HuH-7.5 (cell line): ENCODE measurements around the gene ASPG.

ENCODE experiments used
- DNase-seq: peaks from one replicate; pipeline ENCODE4 v3.0.0; 2011; ENCODE audit warnings: low spot score

The ASPG gene

DNA sequence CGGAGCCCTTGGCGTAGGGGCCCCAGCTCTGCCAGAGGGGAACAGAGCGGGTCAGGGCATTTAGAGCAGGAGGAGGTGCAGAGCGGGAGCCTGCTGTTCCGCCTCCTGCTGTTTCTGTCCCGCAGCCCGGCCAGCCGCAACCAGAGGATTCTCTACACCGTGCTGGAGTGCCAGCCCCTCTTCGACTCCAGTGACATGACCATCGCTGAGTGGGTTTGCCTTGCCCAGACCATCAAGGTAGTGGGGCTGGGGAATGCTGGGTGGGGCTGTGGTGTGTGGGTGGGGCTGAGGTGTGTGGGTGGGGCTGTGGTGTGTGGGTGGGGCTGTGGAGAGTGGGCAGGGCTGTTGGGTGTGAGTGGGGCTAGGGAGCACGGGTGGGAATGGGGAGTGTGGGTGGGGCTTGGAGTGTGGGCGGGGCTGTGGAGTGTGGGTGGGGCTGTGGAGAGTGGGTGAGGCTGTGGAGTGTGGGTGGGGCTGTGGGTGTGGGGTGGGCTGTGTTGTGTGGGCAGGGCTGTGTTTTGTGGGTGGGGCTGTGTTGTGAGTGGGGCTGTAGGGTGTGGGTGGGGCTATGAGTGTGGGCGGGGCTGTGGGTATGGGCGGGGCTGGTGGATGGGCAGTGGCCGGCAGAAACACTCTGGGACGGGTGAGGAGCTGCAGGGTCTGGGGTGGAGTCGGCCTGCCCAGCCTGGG is 8.0 kb downstream of the ASPG start:
- no peak for DNase-seq

GRCh38 chr14:104094056-104094708 is 8.7 kb downstream of the ASPG start:
- DNase-seq = no peak

DNA sequence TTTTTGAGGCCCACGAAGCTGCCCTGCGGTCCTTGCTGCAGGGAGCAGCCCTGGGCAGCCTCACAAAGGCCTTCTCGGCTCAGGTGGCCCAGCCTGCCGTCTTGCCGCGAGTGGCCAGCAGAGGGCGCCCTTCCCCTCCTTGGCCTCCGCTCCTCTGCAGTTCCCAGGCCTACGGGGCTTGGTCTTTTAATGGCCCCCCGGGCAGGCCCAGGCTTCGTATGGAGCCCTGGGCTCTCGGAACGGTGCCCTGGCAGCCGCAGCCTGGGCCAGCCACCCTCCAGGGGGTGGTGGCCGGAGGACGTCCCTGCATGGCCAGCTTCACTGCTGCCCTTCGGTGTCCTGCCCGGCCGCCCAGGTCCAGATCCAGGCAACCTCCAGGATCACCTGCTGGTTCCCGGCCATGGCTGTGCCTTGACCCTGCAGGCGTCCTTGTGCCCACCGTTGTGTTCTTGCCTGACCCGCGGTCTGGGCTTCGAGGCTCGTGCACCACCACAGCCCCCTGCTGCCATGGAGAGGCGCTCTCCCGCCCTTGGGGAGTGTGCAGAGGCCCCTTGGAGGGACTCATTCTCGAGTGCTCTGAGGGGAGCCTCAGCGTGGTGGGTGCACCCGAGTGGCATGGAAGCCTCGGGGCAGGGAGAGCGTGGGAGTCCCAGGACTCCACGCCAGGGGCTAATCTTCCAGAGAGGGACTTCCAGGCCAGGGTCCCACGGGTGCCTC is 9.4 kb downstream of the ASPG start:
- peak; percentile 94 for DNase-seq

DNA sequence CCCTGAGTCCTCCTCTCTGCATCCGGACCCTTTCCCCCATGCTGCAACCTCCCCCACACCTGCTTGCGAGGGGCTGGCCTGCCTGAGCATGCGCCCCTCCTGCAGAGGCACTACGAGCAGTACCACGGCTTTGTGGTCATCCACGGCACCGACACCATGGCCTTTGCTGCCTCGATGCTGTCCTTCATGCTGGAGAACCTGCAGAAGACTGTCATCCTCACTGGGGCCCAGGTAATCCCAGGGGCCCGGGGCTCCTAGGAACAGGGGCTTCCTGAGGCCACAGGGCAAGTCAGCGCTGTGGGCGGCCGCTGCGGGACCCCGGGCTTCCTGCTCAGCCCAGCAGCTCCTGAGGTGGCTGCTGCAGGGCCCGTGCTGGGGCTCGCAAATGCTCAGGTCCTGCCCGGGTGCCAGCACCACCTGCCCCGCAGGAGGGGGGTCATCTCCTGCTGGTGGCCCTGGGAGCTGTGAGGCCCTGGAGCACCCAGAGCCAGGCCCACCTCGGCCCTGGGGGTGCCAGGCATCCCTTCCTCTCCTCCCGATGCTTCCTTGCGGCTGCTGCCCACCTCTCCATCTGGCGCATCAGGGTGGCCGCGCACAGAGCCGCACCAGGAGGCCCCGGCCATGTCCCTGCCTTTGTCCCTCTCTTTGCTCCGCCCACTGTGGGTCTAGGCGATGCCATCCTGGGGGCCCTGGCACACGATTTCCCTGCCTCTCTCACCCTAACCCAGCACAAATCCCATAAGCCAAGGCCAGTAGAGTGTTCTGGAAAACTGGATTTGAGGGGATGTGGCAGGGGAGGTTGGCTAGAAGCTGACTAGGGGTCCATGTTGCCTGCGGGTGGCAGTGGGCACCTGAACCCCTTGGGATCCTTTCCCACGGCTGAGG is 10.2 kb downstream of the ASPG start:
- no peak for DNase-seq

- DNase-seq = no peak
Observed at GRCh38 chr14:104096318-104096717, 10.8 kb downstream of the ASPG start.

DNA sequence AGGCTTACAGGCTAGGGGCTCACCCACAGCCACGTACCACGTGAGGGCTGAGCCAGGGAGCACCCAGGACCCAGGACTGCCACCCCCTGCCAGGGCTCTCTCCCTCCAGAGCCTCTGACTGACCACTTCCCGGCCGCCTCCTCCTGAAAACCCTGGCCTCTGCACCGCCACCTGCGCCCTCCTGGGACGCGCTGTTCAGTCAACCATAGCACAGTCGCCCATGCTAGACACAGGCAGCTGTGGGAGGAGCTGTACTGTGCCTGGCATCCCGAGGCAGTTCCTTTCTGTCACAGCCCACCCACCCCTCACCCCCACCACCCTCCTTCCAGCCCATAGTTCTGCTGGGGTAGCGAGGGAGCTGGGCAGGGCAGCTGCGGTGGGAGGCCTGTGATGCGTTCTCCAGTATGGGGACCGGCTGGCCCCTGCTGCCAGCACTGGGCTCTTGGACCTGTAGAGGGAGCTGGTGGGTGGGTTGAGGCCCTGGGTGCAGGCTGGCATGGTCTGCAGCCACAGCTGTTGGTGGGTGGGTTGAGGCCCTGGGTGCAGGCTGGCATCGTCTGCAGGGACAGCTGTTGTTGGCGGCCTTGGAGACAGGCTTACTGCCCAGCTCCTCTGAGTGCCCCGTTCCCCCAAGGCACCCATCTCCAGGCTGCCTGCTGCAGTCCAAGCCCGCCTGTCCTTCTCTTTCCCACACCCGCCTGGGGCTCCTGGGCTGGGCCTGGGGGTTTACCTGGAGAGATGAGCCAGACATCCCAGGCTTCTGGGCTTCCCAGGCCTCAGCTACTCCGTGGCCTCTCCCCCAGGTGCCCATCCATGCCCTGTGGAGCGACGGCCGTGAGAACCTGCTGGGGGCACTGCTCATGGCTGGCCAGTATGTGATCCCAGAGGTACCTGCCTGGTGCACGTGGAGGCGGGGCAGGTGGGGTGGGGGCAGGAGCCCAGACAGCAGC is 11.5 kb downstream of the ASPG start:
- DNase-seq = no peak

GRCh38 chr14:104098272-104099095 is 13.0 kb downstream of the ASPG start:
- no peak for DNase-seq

- no peak for DNase-seq
Observed at GRCh38 chr14:104099096-104100041, 13.9 kb downstream of the ASPG start.

DNA sequence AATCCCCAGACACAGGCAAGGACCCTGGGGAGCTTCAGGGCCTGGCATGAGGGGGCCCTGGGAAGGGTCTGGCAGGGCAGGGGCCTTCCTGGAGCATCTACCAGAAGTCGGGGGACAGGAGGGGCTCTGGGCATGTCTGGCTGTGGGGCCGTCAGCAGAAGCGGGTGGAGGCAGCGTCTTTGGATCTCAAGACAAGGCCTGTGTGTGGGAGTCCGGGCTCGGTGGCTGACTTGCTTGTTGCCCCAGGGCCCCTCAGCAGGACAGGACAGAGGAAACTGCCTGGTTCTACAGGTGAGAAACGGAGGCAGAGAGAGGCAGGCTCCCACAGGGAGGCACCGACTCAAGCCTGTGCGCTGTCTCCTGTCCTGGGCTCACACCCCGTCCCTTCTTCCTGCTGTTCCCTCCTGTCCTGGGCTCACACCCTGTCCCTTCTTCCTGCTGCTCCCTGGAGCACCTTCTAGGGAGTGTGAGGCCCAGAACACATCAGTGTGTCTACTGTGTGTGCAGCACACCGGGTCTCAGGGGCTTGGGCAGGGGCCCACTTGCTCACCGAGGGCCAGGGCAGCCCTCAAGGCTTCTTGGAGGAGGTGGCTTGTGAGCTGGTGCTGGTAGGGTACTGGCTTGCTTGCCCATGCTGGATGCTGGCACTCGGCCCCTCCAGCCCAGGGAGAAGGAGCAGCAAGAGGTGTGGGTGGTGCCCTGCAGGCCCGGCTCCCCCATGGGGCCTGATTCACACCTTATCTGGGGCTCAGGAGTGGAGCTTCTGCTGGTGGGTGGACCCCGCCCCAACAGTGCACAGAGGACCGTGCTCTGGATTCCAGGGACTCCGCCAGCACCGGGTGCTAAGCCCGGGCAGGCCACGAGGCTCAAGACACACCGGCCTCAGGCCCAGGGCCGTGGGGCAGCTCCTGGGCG is 14.9 kb downstream of the ASPG start:
- no peak for DNase-seq

DNA sequence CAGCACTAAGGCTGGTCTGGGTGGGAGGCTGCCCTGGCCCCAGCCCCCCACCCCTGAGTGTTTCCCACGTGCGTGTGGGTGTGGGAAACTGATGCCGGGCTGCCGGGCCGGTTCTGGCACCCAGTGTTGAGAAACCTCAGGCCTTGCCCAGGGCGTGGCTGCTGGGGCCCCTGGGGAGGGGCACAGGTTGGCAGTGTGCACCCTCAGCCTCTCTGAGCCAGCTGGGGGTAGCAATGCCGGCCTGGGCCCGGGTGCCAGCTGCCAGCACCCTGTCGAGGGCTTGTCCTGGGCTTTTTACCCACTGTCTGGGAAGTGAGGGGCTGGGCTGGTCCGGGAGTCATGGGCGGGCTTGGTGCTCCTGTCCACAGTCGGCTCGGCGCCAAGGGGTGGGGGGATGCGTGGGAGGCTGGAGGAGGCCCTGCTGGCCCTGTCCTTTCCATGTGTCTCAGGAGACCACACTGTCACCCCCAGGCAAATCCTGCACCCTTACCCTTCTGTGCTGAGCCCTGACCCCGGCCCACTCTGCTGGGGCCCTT is 15.7 kb downstream of the ASPG start:
- DNase-seq = no peak

GRCh38 chr14:104101651-104102281 is 16.3 kb downstream of the ASPG start:
- DNase-seq = no peak

- no peak for DNase-seq
Observed at GRCh38 chr14:104102282-104102914, 16.9 kb downstream of the ASPG start.

GRCh38 chr14:104103061-104103445 is 17.6 kb downstream of the ASPG start:
- DNase-seq = no peak

- no peak for DNase-seq
Observed at GRCh38 chr14:104103446-104104075, 18.1 kb downstream of the ASPG start.

- DNase-seq = no peak
Observed at GRCh38 chr14:104104076-104104901, 18.8 kb downstream of the ASPG start.
